DMS153 treated with DMSO at 0.1 percent for 48 hours (cell line): ENCODE results near the gene BPIFB6.

Experiments used
- DNase-seq: peaks from one replicate; lab custom pipeline; 2025; ENCODE audit not compliant: unreplicated experiment; lab: John Stamatoyannopoulos, UW

The BPIFB6 gene

GRCh38 chr20:33015700-33016580 lies 15.5 kb upstream of the BPIFB6 start:
- no peak for DNase-seq

DNA sequence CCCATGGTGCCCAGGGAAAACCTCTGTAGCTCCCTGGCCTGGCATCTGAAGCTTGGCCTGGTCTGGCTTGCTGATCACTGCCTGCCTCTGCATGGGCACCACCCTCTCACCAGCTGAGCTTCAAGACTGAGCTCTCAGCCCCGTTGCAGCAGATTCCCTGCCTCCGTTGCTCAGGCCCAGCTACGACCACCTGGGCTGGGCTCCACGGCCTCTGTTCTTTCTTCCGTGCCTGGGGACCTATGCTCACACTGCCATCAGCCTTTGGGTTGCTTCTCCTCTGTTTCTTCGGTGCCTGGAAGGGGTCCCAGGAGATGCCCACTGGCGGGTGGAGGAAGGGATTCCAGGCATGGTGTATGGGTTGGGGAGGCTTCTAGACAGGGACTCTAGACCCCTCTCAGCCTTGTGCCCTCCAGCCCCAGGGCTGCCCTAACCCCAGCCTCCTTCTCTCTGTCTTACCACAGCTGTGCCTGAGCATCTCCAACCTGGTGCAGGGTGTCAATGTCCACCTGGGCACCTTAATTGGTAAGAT lies 14.8 kb upstream of the BPIFB6 start:
- no peak for DNase-seq

DNA sequence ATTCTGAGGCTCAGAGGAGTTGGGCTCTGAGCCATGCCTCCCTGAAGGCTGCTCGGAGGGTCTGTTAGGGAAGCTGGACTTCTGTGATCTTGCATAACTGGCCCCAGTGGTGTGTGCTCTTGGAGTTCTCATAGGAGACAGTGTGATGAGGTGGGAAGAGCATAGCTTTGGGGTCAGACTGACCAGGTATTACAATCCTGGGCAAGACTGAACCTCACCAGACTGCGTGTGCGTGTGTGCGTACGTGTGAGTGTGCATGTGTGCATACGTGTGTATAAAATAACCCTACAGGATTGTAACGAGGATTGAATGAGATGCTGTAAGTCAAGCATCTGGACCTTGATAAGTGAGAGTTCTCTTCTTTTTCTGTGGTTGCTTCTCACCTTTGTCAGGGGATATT lies 13.9 kb upstream of the BPIFB6 start:
- DNase-seq = no peak

DNA sequence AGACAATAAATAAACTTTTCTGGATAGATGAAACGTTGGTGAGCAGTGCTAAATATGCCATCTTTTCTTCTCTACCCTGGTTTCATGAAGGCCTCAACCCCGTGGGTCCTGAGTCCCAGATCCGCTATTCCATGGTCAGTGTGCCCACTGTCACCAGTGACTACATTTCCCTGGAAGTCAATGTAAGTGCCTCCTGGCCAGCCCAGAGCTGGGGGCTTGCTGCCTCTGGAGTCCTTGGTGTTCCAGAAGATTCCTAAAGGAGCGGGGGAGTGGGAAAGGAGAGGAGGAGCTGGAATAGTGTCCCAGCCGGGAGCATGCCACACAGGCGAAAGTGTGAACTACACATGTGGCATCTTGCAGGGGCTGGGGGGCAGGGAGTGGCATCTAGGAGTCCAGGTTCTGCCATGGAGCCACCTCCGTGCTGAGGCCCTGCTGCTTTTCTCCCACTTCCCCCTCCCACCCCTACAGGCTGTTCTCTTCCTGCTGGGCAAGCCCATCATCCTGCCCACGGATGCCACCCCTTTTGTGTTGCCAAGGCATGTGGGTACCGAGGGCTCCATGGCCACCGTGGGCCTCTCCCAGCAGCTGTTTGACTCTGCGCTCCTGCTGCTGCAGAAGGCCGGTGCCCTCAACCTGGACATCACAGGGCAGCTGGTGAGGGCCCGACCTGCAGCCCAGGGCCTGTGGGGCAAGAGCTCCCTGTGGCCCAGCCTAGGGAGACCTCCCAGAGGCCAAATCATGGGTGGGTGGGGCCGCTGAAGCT lies 13.1 kb upstream of the BPIFB6 start:
- DNase-seq = no peak

DNA sequence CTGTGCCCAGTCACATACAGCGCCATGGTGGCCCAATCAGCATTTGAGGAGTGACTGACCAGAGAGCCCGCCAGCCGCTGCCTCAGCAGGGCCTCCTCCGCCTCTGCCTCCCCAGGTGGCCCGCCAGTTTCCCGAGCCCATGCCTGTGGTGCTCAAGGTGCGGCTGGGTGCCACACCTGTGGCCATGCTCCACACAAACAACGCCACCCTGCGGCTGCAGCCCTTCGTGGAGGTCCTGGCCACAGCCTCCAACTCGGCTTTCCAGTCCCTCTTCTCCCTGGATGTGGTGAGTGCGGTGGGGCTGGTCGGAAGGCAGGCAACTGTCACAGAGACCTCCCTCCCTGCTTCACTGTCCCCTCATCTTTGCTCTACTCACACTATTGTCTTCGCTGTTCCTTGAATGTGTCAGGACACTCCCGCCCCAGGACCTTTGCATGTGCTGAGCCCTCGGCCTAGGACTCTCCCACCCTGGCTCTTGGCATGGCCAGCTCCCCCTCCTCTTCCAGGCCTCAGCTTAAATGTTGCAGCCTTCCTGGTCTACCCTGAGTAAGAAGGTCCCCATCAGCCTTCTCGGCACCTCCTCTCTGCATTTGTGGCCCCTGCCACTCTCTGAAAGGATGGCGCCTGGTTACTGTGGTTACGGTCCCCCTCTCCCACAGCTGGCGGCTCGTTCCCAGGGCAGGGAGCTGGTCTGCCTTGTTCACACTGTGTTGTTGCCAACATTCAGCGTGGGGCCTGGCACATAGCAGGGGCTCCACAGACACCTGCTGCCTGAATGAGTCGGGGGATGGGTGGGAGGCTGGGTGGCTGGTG lies 11.8 kb upstream of the BPIFB6 start:
- no peak for DNase-seq

DNA sequence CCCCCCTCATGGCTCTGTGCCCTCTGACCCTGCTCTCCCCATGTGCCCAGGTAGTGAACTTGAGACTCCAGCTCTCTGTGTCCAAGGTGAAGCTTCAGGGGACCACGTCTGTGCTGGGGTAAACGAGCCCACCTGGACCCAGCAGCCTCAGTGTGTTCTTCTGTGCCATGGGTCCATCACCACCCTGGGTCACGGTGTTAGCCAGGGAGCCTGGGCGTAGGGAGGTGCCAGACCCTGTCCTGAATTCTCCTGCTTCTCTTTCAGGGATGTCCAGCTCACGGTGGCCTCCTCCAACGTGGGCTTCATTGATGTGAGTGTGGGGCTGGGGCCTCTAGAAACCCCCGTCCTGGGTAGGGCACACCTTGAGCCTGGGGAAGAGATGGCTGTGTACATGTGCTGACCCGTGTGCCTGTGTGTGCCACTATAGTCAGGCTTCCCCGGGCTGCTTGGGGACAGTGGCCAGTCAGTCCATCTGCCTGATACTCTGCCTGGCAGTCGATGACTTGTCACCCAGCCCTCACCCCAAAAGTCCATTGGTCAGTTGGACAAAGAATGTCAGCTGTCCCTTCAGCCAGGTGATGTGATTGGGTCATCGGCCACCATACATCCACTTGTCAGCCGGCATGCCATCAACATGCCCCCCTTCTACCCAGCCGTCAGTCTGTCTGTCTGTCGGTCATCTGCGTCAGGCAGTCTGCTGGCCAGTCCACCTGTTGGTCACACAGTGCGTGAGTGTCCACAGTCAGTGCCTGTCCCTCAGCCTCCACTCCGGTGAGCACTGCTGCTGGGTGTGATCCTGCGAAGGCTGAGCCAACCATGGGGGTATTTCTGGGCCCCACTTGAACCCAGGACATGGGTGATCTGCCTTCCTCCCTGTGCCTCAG lies 10.9 kb upstream of the BPIFB6 start:
- DNase-seq = no peak

DNA sequence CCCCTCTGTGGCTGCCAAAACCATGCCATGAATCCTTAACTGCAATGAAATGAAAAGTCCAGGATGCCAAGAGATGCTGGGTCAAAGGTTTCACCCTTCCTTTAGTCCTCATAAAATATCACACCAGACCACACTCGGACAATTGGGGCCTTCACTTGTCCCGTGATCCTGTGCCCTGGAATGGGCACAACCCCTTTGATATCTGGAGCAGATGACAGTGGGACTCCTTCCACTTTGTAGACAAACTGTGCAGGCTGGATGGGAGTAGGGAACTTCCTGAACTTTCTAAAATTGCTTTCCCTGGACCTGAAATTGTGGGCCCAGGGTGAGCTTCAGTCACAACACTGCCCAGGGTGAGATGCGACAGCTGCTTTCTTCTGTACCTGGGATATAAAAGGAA lies 9.6 kb upstream of the BPIFB6 start:
- DNase-seq = no peak

- no peak for DNase-seq
Observed at GRCh38 chr20:33022289-33022688, 9.2 kb upstream of the BPIFB6 start.

DNA sequence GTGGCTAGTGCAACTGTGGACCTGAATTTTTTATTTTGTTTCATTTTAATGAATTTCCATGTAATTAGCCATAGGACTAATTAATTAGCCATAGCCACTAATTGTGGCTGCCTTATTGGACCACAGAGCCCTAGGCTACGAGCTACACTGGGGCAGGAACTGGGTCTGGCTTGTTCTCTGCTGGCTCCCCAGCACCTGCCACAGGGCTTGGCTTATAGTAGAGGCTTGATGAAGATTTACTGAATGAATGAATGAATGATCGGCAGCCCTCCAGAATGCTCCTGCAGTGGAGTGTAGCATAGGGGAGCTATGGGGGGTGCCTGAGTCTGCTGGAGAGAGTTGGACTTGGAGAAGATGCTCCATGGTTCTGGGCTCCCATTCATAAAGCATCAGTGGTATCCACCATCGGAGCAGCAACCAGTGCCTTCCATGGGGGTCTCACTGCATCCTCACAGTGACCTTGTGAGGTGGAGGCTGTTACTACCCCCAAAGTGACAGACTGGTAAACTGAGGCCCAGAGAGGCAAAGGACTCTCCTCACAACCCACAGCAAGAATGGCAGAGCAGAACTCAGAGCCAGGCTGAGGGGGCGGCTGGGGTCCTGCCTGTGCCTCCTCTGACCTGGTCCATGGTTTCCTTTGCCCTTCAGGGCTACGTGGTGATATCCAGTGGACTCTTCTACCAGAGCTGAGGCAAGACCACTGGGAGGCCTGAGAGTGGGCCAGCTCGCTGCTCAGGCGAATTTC lies 8.6 kb upstream of the BPIFB6 start:
- DNase-seq = no peak

DNA sequence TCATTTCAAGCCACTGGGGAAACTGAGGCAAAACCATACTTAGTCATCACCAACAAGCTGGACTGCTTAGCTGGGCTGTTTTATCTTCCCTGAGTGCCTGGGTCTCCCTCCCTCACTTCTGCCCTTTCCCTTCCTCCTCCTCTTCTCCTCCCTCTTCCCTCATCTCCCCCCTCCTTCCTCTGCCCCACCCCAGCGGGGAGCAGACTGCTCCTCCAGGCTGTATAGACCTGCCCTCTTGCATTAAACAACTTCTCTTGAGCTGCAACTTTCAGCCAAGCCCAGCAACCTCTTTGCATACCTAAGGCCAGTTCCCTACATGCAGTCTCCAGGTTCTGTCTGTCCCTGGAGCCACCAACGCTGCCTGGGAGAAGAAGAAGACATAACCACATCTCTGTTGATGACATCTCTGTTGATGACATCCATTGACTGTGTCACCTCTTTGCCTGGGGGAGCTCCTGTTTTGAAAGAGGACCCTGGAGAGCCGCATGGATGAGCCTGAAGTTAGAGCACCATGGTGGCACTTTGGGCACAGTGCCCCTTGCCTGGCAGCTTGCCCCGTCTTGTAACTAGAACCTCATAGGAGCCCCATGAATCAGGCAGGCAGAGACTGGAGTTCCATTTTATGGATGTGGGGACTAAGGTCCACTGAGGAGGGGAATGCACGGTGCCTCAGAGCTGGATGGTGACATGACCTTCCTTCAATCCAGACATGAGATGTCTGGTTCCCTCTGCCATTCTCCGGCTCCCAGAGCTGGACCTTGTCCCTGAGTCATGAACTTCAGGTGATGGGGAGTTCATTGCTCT lies 7.8 kb upstream of the BPIFB6 start:
- no peak for DNase-seq

GRCh38 chr20:33024243-33024560 lies 7.2 kb upstream of the BPIFB6 start:
- DNase-seq = no peak

DNA sequence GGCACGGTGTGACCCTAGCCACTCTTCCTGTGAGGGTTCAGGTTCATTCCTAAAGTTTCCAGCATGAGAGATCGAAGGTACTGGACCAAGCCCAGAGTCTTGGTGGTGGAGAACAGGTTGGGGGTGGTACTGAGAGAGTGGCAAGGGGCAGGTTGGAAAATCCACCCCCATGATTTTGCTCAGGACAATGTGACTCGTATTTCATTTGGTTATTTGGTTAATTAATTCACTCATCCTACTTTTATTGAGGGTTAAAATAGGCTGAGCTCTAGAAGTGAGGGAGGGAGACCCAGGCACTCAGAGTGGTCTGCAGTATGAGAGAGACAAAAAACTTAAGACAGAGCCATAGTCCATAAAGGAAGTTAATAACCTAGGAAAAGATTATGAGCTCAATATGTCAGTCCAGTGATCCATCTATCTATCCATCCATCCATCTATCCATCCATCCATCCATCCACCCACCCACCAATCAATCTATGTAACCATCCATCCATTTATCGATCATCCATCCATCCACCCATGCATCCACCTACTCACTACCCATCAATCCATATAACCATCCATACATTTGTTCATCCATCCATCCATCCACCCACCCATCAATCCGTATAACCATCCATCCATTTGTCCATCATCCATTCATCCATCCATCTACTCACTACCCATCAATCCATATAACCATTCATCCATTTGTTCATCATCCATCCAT lies 6.7 kb upstream of the BPIFB6 start:
- DNase-seq = no peak

- DNase-seq = no peak
Observed at GRCh38 chr20:33025318-33025876, 6.1 kb upstream of the BPIFB6 start.

- no peak for DNase-seq
Observed at GRCh38 chr20:33026072-33026778, 5.2 kb upstream of the BPIFB6 start.

GRCh38 chr20:33026779-33027759 lies 4.4 kb upstream of the BPIFB6 start:
- DNase-seq = no peak
